Measurements from ENCODE around the gene EMSY.

The EMSY gene

GRCh38 chr11:76455331-76455730, 10.5 kb downstream of the EMSY start:
- no peak for DNase-seq (ENCODE audit: low spot score)

GRCh38 chr11:76455931-76456330, 11.1 kb downstream of the EMSY start:
- DNase-seq (ENCODE audit: low spot score): no peak

GRCh38 chr11:76456571-76456970, 11.8 kb downstream of the EMSY start:
- DNase-seq (ENCODE audit: low spot score): no peak

- peak; percentile 10 for DNase-seq (ENCODE audit: low spot score)
Measured at GRCh38 chr11:76459299-76459698, 14.5 kb downstream of the EMSY start.

- DNase-seq (ENCODE audit: low spot score): no peak
Measured at GRCh38 chr11:76459846-76460245, 15.0 kb downstream of the EMSY start.

GRCh38 chr11:76462317-76462716, 17.5 kb downstream of the EMSY start:
- no peak for DNase-seq (ENCODE audit: low spot score)

- no peak for DNase-seq (ENCODE audit: low spot score)
Measured at GRCh38 chr11:76465701-76466100, 20.9 kb downstream of the EMSY start.

GRCh38 chr11:76466666-76467065, 21.8 kb downstream of the EMSY start:
- DNase-seq (ENCODE audit: low spot score): no peak

GRCh38 chr11:76469141-76469540, 24.3 kb downstream of the EMSY start:
- no peak for DNase-seq (ENCODE audit: low spot score)

- no peak for DNase-seq (ENCODE audit: low spot score)
Measured at GRCh38 chr11:76471382-76471781, 26.6 kb downstream of the EMSY start.

- DNase-seq (ENCODE audit: low spot score): no peak
Measured at GRCh38 chr11:76480241-76480640, 35.4 kb downstream of the EMSY start.

- DNase-seq (ENCODE audit: low spot score): no peak
Measured at GRCh38 chr11:76491644-76492043, 46.8 kb downstream of the EMSY start.

- no peak for DNase-seq (ENCODE audit: low spot score)
Measured at GRCh38 chr11:76493040-76493439, 48.2 kb downstream of the EMSY start.

- DNase-seq (ENCODE audit: low spot score): no peak
Measured at GRCh38 chr11:76493626-76494539, 49.1 kb downstream of the EMSY start.

GRCh38 chr11:76495019-76495418, 50.2 kb downstream of the EMSY start:
- no peak for DNase-seq (ENCODE audit: low spot score)

GRCh38 chr11:76496174-76496573, 51.4 kb downstream of the EMSY start:
- no peak for DNase-seq (ENCODE audit: low spot score)

- no peak for DNase-seq (ENCODE audit: low spot score)
Measured at GRCh38 chr11:76501526-76502202, 56.8 kb downstream of the EMSY start.

GRCh38 chr11:76506833-76507232, 62.0 kb downstream of the EMSY start:
- DNase-seq (ENCODE audit: low spot score): no peak

GRCh38 chr11:76510060-76511047, 65.5 kb downstream of the EMSY start:
- DNase-seq (ENCODE audit: low spot score): no peak

GRCh38 chr11:76512851-76513653, 68.2 kb downstream of the EMSY start:
- DNase-seq (ENCODE audit: low spot score): peak; percentile 64

- no peak for DNase-seq (ENCODE audit: low spot score)
Measured at GRCh38 chr11:76513654-76514034, 68.8 kb downstream of the EMSY start.

Data from RKO (cell line).